ENCODE measurements around the gene ADGRG2.

Gene ADGRG2, protein sequence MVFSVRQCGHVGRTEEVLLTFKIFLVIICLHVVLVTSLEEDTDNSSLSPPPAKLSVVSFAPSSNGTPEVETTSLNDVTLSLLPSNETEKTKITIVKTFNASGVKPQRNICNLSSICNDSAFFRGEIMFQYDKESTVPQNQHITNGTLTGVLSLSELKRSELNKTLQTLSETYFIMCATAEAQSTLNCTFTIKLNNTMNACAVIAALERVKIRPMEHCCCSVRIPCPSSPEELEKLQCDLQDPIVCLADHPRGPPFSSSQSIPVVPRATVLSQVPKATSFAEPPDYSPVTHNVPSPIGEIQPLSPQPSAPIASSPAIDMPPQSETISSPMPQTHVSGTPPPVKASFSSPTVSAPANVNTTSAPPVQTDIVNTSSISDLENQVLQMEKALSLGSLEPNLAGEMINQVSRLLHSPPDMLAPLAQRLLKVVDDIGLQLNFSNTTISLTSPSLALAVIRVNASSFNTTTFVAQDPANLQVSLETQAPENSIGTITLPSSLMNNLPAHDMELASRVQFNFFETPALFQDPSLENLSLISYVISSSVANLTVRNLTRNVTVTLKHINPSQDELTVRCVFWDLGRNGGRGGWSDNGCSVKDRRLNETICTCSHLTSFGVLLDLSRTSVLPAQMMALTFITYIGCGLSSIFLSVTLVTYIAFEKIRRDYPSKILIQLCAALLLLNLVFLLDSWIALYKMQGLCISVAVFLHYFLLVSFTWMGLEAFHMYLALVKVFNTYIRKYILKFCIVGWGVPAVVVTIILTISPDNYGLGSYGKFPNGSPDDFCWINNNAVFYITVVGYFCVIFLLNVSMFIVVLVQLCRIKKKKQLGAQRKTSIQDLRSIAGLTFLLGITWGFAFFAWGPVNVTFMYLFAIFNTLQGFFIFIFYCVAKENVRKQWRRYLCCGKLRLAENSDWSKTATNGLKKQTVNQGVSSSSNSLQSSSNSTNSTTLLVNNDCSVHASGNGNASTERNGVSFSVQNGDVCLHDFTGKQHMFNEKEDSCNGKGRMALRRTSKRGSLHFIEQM

DNA sequence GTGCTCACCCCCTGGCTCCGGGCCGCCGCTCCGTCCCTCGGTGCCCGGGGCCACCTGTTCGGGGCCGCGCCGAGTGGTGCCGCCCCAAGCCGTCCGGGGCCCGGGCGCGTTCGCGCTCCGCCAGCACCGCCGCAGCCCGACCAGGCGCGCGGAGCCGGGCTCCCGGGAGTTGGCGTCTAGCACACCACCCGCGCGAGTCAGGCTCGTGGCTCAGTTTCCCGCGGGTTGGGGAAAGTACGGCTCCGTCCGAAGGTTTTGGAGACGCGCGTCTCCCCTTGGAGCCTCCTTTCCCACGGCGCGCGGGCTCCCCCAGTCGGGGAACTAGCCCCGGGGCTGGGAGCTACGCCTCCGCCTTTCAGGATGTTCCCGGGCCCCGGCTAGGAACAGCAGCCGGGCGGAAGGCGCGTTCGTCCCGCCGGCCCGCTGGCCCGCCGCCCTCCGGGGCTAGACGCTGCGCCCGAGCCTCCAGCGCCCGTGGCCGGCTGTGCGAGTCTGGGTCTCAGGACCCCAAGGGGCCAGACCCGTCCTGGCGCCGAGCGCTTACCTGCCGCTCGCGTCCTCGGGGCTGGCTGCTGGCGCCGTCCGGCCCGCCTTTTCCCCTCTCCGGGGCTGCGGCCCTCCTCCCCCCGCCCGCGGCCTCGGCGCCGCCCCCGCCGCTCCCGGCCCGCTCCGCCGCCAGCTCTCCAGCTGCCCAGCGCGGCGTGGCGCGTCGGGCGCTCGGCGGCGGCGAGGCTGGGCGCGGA lies at the start of gene ADGRG2:
TSS of gene ADGRG2 (minus strand) at position 571 of the 743 bp plus-strand sequence. CDS start 53,634 bp downstream, outside the sequence.
- no peak for DNase-seq

DNA sequence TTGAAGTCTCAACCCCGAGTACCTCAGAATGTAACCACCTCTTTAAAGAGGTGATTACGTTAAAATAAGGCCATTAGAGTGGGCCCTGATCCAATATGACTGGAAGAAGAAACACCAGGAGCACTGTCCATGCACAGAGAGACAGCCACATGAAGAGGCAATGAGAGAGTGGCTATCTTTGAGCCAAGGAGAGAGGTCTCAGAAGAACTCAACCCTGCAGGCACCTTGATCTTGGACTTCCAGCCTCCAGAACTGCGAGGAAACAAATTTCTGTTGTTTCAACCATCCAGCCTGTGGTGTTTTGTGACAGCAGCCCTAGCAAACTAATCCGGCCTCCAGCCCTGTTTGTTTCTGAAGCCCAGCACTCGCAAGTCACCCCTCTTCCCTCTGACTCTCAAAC lies 46.3 kb upstream of the ADGRG2 start:
- no peak for DNase-seq

DNA sequence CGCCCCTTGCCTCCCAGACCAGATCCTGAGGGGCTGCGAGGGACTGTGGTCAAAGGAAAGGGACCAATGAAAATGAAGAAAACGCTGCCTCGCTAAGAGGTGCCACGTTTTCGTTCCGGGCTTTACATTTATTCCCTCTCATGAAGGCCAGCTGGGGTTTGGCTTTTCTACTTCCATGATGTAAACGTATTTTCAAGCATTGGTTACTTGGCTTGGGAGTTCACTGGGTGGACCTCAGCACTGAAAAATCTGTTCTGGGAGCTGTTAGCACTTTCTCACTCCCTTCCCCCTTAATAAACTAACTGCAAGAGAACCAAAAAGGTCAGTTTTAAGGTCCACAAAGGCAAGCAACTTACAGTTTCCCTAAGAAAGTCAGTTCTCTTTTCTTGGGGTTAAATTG lies 40.6 kb upstream of the ADGRG2 start:
- DNase-seq, result no peak

DNA sequence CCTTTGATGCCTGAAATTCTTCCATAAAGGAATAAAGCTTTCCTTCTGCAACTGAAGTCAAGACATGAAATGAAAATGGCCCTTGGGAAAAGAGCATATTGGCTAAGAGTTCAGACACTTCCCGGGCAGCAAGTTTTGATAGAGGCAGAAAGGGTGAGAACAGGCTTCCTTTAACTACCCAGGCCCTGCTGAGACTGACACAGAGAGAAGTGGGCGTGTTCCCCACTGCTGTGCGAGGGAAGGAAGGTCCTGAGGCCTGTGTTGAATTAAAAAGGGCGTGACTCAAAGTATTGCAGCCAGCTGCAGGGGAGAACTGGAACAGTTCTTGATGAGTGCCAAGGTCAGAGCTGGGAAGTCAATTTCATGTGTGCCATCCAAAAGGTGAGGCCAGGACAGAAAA lies 33.9 kb upstream of the ADGRG2 start:
- no peak for DNase-seq

DNA sequence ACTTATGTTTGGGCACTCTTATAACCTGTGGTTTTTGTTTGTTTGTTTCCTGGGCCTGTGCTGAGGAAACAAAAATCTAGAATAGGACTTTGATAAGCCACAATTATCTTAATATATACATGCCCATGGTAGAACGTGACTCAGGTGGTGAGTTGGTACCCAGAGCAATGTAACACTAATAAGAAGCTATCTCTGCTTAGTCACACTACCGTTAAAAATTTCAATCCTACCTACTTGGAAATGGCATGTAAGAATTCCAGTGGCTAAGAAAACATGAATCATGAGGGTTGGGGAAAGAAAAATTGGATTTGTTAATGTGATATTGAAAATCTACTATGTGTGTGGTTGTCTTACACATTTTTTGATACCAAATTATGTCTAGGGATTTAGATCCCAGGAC lies 30.5 kb upstream of the ADGRG2 start:
- DNase-seq, result no peak

DNA sequence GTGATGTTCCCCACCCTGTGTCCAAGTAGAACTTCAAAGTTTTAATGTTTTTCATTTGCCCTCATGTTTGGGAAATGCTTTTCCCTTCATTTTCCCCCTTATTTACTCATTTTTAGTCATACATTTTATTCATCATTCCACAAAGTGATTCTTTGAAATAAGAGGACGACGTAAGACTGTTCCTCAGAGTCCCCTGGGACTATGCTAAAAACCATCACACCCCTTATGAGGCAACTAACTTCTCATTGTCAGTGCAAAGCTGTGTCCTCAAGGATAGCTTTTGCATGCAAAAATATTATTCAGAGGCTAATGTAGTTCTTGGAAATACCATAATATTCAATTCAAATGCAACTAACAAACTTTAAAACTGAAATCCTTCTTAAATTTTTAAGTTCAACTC lies 14.8 kb upstream of the ADGRG2 start:
- DNase-seq, result no peak

DNA sequence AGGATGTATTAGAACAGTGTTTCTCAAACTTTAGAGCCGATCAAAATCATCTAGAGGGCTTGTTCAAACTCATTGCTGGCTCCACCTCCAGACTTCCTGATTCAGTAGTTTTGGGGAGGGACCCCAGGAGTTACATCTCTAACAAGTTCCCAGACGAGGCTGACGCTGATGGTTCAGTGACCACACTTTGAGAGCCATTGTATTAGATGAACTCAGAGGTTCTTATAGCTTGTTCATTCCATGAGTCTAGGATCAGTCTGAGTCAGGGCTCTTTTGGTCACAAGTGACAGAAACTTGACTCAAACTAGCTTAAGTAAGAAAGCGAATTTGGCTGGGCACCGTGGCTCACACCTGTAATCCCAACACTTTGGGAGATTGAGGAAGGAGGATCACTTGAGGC lies 11.5 kb upstream of the ADGRG2 start:
- DNase-seq, result no peak

DNA sequence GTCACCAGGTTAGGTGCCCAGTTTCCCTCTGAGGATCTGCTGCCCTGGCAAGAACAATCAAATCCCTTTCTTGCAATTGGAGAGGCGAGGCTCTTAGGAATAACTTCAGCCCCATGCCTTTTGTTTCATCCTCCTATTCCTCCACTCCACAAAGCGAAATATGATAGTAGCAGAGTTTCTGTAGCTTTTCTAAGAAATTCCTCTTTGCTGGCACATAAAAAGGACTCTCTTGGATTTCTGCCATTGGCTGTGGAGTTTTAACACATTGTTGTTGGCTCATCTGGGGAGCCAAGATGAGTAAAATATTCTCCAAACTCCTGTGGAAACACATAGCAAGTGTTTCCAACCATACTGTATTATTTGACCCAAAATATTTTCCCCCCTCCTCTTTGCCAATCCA lies 11.0 kb upstream of the ADGRG2 start:
- DNase-seq, result no peak

DNA sequence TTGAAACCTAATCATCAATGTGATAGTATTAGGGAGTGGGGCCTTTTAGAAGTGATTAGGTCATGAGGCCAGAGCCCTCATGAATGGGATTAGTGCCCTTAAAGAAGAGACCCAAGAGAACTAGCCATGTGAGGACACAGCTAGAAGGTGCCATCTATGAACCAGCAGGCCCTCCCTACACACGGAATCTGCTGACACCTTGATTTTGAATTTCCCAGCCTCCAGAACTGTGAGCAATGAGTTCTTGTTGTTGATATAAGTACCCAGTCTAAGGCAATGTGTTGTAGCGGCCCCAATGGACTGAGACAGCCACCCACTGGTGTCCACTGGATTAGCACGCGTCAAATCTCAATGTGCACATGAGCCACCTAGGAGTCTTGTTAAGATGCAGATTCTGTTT lies 8.4 kb upstream of the ADGRG2 start:
- DNase-seq, result no peak

DNA sequence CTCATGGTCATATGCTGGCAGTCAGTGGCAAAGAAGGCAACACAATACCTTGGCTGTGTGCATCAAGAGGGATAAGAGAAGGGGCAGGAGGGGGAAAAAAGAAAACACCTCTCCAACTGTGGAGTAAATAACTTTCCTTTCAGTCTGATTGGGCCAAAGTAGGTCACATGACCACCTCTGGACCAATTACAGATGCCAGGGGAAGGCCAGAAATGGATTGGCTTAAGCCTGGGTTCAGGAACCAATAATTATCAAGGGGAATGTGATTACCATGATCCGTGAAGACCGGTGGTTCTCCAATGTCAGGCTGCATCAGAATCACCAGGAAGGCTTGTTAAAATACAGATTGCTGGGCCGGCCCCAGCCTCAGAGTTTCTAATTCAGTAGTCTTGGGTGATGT lies 7.4 kb upstream of the ADGRG2 start:
- no peak for DNase-seq

DNA sequence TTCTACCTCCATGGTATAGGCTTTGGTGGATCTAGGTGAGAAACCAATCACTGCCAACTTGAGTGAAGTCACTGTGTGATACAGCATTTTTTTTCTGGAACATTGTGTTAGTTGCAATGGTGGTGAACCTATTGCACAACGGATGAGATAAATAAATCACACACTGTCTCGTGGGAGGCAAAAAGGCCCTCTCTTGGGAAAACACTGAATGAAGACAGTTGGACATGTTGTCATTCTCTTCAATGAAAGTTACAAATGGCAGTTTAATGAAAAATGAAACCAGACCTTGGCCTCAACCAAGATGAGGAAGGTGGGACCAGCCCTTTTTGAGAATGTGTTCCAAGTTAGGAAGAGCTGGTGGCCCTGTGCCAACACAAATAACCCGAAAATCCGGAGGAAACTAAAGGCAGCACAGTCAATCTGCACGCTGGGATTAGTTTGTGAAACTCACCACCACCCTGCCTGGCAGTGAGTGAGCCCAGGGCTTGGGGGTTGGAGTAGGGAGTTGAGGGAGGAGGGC lies 5.4 kb upstream of the ADGRG2 start:
- no peak for DNase-seq

DNA sequence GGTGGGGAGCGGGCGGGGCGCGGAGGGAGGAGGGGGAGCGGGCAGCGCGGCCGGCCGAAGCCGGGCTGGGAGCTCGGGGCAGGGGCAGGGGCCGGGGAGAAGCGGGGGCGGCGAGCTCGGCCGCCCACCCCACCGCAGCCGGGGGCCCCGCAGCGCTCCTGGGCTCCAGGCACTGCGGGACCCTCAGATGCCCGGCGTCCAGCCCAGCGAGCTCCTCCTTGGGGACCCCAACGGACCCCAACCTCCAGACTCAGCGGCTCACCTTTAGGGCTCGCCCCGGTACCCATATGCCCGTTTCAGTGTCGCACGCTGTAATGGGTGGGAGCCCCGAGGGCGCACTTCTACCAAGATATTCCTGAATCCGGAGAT lies 357 bp upstream of the ADGRG2 start:
- no peak for DNase-seq

DNA sequence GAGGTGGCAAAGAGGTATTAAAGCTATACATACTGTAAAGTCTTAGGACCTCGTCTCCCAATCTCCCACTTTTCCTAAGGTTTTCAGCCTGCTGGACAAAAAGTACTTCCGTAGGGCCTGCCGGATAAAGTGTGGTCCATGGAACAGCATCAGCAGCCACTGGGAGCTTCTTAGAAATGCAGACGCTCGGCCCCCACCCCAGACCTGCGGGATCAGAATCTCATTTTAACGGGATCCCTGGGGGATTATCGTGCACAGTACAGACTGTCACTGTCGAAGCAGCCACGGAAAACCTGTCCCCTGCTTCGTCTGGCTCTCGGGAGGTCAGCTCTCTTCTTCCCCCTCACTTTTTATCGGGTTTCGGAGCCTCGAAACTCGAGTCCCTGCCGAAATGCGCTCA lies 802 bp downstream of the ADGRG2 start:
- no peak for DNase-seq

DNA sequence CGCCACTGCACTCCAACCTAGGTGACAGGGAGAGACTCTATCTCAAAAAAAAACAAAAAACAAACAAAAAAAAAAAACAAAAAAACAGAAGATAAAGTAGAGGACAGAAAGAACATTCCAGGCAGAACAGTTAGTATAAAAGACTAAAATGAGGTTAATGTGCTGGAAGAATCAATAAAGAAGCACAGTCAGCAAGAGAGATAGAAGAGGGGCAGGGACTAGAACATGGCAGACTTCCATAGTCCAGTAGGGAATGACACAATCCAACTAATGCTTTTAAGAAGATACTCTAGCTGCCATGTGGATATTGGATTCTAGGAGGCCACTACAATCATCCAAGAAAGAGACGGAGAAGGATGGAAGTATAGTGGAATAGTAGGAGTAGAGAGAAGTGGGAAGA lies 11.6 kb downstream of the ADGRG2 start:
- DNase-seq, result no peak

DNA sequence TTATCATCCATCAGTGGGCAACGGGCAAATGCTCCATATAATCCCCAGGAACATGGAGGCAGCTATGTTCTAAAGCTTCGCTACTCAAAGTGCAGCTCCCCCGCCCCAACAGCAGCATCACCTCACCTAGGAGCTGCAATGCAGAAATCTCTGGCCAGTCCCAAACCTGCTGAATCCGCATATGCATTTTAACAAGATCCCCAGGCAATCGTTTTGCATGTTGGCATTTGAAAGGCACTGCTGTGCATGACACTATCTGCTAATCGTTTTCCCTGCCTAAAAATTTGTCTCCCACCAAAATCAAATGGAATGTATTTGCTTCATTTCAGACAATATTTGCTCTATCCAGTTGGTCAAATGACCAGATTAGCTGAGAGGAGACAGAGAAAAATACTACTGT lies 15.2 kb downstream of the ADGRG2 start:
- DNase-seq, result no peak

DNA sequence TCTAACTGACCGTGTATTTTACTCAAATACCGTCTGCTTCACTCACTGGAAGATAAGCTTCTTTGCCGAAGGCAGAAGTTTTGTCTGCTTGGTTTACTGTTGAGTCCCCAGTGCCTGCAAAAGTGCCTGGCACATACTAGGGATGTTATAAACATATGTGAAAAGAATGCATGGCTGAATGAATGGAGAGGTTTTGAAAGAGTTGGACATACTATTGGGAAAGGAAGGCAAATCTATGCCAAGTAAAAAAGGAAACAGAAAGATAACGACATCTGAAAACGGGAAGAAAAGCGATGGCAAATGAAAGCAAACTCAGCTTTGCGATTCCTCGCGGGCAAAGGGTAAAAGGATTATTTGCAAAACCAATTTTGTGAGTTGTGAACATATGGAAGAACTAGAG lies 21.7 kb downstream of the ADGRG2 start:
- no peak for DNase-seq

DNA sequence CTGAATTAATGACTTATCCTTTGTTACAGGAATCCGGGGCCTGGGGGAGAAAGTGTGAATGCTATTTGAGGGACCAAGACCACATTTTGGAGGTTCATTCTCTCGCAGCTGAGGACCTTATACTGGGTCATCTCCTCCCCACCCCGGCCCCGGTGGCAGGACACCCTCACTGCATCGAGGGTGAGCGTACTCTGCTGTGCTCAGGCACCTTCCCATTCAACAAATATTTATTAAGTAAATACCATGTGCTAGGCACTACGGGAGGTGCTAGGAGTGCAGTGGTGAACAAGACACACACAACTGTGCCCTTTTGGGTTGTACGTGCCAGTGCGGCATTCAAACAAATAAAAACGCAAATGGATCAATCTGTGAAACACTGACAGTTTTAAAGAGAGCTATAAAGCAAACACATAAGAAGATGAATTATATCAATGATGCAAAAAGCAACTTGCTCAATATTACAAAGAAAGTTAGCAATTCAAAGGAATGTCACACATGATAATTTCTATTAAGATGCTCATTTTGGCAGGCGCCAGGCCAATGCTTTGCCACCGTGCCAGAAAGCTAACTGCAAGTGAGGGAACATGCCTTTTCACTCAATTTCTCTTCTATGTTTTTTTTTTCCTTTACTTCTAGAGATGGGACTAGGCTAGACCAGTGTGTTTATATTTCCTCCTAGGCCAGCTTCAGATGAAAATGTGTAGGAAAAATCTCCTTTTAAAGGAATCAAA lies 24.6 kb downstream of the ADGRG2 start:
- no peak for DNase-seq

DNA sequence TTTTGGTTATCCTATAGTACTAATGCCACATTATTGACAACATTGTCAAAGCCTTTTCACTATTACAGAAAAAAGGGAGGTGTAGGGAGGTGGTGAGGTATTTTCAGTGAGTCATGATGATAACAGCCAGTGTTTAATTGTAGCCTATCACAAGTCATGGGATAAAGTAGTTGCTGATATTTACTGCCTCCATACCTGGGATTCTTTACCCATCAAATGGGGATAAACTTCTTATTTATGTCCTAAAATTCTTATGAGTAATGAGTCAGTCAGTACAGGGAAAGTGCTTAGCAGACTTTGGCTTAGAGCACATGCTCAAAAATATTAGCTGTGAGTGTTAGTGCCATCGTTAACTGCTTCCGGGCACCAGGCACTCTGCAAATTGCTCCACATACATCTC lies 25.7 kb downstream of the ADGRG2 start:
- DNase-seq, result no peak

DNA sequence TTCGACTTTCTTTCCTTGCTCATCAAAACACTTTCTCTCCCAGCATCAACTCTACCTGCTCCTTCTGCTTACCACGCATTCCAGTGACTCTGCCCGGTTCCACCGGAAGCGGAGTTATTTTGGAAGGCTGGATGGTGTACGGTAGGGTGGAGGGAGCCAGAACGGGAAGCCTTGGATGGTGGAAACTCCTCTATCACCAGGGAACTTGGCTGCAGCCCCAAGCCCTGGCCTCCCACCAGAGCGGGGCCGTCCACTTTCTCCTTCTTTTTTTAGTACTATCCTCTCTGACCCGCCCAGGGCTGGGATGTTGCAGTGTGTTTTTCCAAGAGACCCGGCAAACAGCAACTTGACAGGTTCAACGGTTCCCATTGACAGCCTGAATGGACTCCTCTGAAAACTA lies 27.6 kb downstream of the ADGRG2 start:
- DNase-seq, result no peak

DNA sequence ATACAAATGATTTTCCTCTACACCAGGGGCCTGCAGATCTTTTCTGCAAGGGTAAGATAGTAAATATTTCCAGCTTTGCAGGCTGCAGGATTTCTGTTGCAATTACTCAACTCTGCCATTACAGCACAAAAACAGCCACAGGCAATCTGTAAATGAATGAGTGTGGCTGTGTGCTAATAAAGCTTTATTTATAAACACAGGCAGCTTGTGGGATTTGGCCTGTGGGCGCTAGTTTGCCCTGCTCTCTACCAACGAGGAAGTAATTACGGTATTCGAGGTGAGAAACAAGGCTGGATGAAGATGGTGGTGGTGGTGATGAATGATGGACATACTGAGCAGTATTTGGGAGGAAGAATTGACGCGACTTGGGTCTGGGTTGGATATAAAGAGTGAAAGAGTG lies 30.7 kb downstream of the ADGRG2 start:
- DNase-seq, result no peak

DNA sequence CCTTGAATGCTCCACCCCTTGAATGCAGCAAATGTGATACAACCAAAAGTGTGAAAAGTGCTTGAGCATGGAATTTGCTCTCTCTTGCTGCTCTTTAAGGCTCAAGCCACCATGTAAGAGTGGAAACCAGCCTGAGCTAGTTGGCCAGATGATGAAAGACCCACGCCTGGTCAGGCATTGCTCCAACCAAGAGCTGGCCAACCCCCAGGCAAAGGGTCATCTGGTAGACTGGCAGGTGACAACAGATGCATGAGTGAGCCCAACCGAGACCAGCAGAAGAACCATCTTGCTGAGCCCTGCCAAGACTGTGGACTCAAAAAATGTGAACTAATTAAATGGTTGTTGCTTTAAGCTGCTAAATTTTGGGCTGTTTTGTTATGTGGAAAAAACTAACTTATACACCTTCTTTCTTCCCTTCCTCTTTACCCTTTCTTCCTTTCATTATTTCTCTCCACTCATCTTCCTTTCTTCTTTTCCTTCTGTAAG lies 32.7 kb downstream of the ADGRG2 start:
- no peak for DNase-seq

DNA sequence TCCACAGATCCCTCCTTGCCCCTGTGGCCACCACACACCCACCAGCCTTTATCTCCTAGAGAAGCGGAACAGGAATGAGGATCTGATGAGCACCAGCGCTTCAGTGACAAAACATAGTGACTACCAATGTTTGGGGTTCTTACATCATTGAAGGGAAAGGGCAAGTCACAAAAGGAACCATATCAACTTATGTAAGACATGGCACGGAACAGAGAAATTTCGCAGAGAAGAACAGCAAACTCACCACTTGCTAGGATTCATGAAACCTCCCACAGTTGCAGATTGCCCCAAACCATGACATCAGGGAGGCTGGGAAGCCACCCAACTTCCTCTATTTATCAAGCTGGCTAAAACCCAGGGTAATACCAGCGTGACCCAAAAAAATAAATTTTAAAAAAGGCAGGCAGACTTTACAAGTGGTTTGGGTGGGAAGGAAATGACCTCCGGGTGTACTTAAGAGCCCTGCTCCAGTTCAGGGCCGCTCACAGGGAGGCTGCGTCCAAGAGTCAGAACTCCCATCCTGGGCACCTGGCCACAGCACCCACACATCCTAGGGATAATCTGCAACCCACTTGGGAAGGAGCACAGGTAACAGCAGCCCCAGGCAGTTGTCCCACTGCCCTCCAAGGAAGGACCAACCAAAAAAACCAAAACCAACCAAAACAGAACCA lies 36.0 kb downstream of the ADGRG2 start:
- DNase-seq, result no peak

Measured in GOT3 (cell line).